A549 treated with CORT108297 at 1 μM for 4 hours (cell line): ENCODE measurements around the gene IMPDH2. TPM values are rescaled to one million over a fixed set of nuclear protein-coding genes. Genes with fewer than 3 reads are reported as not detected.

Experiments used
- total RNA-seq: library from RNA; stranded (reverse); fragments of 200-300 nt; extraction: Qiagen RNA extraction; gene quantifications from 5 replicates; pipeline ENCODE4 v1.2.3, GENCODE V29; 2022

Gene IMPDH2
- total RNA-seq, result 152 to 164 TPM (median 157 TPM) in 5 replicates

DNA sequence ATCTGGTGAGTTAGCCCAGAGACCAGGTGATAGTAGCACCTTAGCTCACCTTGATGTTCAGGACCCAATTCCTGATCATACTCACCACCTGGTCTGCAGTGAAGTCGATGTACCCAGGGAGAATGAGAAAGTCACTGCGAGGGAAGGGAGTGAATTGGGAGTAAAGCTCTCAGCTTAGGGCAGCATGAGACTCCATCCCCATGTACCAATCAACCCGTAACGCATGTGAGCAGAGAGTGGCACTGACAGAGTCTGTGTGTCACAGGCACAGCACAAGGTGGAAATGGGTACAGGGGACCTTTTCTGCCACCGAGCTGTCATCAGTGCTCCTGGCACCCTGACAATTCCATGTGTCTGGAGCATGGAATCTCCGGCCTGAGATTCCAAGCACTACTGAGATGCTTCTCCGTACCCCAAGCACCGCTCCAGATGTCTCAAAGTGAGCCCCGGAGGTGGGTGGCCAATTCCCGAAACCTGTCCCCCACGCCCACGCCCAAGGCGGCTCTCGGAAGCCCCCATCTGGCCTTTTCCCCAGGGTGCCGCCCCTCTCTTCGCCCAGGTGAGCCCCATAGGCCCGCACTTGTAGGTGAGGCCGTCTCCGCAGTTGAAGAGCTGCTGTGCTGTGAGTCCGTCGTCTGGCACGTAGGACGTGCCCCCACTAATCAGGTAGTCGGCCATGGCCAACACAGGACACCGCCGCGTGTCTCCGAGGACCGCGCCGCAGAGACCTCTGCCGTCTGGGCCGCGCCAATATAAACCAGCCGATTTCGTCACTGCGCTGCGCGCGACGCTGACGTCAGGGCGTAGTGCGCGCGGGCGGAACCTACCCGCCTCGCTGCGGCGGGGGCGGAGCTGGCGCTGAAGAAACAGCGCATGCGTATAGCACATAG is at the start of gene IMPDH2:
TSS of gene IMPDH2 (minus strand) at position 726 of the 890 bp plus-strand sequence. CDS start at position 678, 48 bp downstream.

DNA sequence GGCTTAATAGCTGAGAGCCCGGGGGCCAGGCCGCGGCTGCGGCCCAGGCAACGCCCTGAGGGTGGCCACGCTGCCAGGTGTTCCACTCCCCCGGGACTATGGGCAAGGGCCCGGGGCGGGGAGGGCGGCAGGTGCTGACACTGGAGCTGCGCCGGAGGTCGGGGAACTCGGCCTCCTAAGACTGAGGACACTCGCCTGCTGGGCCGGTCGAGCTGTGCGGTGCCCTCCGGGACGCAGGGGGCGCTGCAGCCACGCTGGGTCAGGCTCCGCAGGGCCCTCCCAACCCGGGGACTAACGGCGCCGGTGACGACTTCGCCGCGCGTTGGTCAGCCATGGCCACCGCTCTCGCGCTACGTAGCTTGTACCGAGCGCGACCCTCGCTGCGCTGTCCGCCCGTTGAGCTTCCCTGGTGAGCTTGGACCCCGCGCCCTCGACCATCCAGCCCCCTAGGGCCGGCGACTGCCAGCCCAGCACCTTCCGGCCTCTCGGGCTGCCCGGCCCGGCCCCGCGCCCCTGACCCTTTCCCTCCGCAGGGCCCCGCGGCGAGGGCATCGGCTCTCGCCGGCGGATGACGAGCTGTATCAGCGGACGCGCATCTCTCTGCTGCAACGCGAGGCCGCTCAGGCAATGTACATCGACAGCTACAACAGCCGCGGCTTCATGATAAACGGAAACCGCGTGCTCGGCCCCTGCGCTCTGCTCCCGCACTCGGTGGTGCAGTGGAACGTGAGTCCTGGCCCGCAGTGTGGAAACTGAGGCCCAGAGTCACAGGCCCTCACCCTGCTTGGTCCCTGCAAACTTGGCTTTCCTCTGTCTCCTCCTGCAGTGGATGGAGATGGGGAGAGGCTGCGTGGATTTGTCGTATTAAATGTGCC is 7.1 kb downstream of the IMPDH2 start, which contains the start of gene NDUFAF3:
TSS of gene NDUFAF3 (plus strand) at position 309 of the 875 bp plus-strand sequence. CDS start at position 333, 24 bp downstream.

DNA sequence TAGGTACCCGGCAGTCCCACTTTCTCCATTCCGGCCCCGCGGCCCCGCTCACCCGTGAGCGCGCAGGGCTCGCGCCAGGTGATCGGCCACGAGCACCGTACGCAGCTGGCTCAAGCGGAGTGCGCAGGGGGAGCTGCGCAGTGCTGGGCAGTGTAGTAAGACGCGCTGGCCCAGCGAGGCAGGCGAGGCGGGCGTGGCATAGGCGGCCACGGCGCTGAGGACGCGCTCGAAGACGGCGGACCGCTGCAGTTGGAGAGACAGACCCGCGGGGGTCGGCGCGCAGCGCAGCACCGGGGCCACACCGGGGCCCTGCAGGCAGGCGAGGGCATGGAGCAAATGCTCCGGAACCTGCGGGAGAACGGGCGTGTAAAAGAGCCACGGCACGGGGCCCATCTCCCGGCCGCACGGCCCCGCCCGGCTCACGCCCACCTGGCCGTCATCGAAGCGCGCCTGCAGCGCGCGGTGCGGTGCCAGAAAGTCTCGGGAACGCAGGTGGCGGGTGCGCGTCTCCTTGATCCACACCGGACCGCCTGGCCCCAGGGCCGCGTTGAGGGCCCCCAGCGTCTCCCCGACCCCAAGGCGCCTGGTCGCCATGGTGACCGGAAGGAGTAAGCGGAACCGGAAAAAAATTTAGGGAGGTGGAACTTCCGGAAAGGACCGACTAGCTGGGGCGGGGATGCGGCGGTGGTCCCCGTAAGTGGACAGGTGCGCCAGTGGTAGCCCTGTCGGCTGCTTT is 11.1 kb downstream of the IMPDH2 start, which contains the start of gene DALRD3:
TSS of gene DALRD3 (minus strand) at position 610 of the 736 bp plus-strand sequence. CDS start at position 594, 16 bp downstream.

DNA sequence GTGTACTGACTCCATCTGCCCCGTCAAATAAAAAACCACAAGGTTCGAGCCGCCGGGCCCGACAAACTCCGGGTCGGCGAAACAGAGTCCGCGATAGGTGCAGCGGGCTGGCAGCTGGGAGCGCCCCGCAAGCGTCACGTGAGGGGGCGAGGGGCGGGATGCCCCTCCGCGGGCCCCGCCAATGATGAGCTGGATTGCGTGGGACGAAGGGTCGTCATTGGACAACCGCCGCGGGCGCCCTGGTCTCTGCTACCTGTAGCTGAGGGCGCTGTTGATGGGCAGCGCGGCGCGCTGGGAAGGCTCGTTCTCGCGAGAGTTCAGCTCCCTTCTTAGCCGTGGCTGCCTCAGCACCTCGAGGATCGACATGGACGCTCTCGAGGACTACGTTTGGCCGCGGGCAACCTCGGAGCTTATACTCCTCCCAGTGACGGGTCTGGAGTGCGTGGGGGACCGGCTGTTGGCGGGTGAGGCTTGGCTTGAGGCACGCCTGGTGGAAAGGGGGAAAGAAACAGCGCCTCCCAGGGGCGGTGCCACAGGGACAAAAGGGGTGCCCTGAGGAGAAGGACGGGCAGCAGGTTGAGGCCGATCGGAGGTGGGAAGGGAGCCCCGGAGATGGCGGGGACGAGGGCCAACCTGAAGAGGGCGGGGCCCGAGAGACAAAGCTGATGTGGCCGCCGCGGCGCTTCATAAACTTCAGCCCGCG is 22.0 kb downstream of the IMPDH2 start, which contains the start of gene WDR6:
TSS of gene WDR6 (plus strand) at position 324 of the 703 bp plus-strand sequence. CDS start at position 365, 41 bp downstream.

DNA sequence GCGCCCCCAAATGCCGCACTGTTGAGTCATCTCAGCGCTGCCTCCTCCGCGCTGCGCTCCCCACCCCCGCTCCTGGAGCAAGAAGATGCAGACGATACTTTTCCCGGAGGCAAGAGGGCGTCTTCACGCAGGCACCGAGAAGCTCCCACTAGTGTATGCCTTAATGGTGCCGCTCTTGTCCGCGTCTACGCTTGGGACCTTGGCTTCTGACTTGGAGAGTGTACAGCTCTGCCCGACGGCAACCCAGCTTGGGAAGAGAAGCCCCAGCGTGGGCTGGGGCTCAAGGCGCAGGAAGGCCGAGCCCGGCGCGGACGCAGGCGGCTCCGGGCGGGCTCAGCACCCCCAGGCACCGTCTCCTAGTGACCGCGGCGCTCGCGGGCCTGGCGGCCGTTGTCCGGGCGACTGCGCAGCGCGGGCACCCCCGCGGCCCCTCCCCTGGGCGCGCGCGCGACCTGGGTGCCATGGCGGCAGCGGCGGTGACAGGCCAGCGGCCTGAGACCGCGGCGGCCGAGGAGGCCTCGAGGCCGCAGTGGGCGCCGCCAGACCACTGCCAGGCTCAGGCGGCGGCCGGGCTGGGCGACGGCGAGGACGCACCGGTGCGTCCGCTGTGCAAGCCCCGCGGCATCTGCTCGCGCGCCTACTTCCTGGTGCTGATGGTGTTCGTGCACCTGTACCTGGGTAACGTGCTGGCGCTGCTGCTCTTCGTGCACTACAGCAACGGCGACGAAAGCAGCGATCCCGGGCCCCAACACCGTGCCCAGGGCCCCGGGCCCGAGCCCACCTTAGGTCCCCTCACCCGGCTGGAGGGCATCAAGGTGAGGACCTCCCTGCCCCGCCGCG is 39.2 kb downstream of the IMPDH2 start, which contains the start of gene P4HTM:
TSS of gene P4HTM (plus strand) at position 446 of the 840 bp plus-strand sequence. CDS start at position 462, 16 bp downstream.

Other genes starting within 250 kb of the IMPDH2 start
- 14.5 to 18.7 TPM (median 17.4 TPM) in 5 replicates for gene PRKAR2A, start 181.5 kb downstream of the IMPDH2 start, total RNA-seq
- gene SLC25A20, start 130.5 kb downstream of the IMPDH2 start, total RNA-seq, result 10.5 to 12.0 TPM (median 11.2 TPM) in 5 replicates
- gene ARIH2, start 110.6 kb downstream of the IMPDH2 start, total RNA-seq, result 56.2 to 63.6 TPM (median 57.0 TPM) in 5 replicates
- gene P4HTM, start 39.2 kb downstream of the IMPDH2 start, total RNA-seq, result 12.4 to 21.3 TPM (median 19.6 TPM) in 5 replicates
- gene WDR6, start 22.0 kb downstream of the IMPDH2 start, total RNA-seq, result 60.5 to 79.4 TPM (median 74.0 TPM) in 5 replicates
- gene DALRD3, start 10.8 kb downstream of the IMPDH2 start, total RNA-seq, result 18.4 to 26.9 TPM (median 25.6 TPM) in 5 replicates
- 55.1 to 94.9 TPM (median 94.0 TPM) in 5 replicates for gene NDUFAF3, start 7.3 kb downstream of the IMPDH2 start, total RNA-seq
- 37.2 to 41.5 TPM (median 37.6 TPM) in 5 replicates for gene QRICH1, start 64.7 kb upstream of the IMPDH2 start, total RNA-seq
- gene QARS1, start 75.4 kb upstream of the IMPDH2 start, total RNA-seq, result 123 to 155 TPM (median 147 TPM) in 5 replicates
- 18.7 to 26.6 TPM (median 25.1 TPM) in 5 replicates for gene USP19, start 91.4 kb upstream of the IMPDH2 start, total RNA-seq
- 80.0 to 111 TPM (median 107 TPM) in 5 replicates for gene LAMB2, start 103.7 kb upstream of the IMPDH2 start, total RNA-seq
- gene CCDC71, start 136.9 kb upstream of the IMPDH2 start, total RNA-seq, result 12.1 to 15.3 TPM (median 14.5 TPM) in 5 replicates
- gene KLHDC8B, start 142.2 kb upstream of the IMPDH2 start, total RNA-seq, result 4.3 to 6.4 TPM (median 5.5 TPM) in 5 replicates
- gene C3orf62, start 247.8 kb upstream of the IMPDH2 start, total RNA-seq, result 1.5 to 2.2 TPM (median 1.9 TPM) in 5 replicates